Mammary epithelial cell (primary cell): ENCODE measurements around the gene FKBP1C.

ENCODE experiments used
- EZH2 ChIP-seq: IDR thresholded peaks from 2 replicates; pipeline ENCODE4 v1.6.1; 2012; ENCODE audit warnings: low read length, inconsistent platforms, borderline replicate concordance
- TF ChIP-seq, protein P1 (sequence below), 2 donors: IDR thresholded peaks in 1 of 2; conservative IDR thresholded peaks in 1 of 2; 2 replicates each; pipeline ENCODE4 v1.5.1; 2011 to 2012; ENCODE audit warnings: inconsistent platforms in 2 of 2, low read length in 2 of 2, mild to moderate bottlenecking in 2 of 2, control low read depth in 1 of 2, low read depth in 1 of 2; ENCODE audit not compliant: insufficient read depth in 1 of 2; ENCODE audit errors: extremely low read depth in 1 of 2

DNA sequence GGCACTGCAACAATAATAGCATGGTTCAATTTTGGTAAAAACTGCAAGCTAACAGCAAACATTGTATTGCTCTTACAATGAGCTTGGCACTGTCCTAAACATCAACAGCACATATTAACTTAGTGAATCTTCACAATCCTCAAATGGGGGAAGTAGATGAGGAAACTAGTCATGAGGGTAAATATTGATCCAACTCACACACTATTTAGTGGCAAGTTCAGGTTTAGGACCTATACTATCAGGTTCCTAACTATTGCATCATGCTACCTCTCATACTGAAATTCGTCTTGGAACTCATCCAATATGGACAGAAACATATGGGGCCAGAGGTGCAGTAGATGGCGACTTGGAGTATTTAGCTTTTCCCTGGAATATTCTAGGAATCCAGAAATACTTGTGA is 34.2 kb downstream of the FKBP1C start:
- TF ChIP-seq, protein P1, sequence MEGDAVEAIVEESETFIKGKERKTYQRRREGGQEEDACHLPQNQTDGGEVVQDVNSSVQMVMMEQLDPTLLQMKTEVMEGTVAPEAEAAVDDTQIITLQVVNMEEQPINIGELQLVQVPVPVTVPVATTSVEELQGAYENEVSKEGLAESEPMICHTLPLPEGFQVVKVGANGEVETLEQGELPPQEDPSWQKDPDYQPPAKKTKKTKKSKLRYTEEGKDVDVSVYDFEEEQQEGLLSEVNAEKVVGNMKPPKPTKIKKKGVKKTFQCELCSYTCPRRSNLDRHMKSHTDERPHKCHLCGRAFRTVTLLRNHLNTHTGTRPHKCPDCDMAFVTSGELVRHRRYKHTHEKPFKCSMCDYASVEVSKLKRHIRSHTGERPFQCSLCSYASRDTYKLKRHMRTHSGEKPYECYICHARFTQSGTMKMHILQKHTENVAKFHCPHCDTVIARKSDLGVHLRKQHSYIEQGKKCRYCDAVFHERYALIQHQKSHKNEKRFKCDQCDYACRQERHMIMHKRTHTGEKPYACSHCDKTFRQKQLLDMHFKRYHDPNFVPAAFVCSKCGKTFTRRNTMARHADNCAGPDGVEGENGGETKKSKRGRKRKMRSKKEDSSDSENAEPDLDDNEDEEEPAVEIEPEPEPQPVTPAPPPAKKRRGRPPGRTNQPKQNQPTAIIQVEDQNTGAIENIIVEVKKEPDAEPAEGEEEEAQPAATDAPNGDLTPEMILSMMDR (conservative IDR thresholded peaks at IDR 0.05 in 1 of 2, IDR thresholded peaks at IDR 0.05 in 1 of 2; ENCODE audit: extremely low read depth in 1 of 2, insufficient read depth in 1 of 2, low read depth in 1 of 2, low read length in 2 of 2) = no peak
- TF ChIP-seq EZH2 = no peak
